HG02885 (cell line): ENCODE results near the gene ADAP1.

Experiments
- ATAC-seq: cut with Tn5 transposase; IDR thresholded peaks from one replicate; pipeline ENCODE4 v1.9.1; 2021; ENCODE audit warnings: mild to moderate bottlenecking; ENCODE audit not compliant: unreplicated experiment, poor library complexity

Gene ADAP1

DNA sequence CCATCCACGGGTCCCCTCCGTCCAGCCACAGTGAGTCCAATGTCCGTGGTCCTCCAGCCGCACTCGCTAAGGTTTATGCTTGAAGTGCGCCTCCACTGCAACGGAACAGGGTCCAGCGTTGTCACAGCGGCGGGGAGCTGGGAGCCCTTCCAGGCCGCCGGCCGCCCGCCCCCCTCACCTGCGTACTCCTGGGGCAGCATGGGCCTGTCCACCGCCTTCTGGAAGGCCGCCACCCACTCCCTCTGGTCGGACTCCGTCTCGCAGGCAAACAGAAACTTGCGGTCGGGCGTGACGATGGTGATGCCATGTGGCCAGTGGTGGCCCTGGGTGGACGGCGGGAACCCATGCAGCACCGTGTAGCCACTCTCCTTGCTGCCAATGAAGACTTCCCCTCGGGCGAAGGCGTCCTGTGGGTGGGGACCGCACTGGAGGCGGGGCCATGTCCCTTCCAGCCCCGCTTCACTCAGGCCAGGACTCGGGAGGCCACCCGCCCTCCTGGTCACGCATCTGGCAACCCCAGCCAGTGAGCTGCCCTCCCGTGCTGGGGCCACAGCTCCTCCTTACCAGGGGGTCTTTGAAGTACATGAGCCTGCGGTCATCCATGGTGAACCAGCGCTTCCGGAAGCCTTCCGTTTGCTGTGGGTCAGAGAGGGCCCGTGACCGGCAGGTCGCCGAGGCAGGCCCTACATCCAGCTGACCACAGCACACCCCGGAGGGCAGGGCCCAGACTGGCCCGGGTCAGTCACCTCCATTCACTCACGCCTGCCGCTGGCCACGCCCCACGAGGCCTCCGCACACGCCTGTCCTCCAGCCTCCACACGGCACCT, 55.4 kb downstream of the ADAP1 start:
- ATAC-seq: no peak

- ATAC-seq: no peak
Observed at GRCh38 chr7:898460-898854, 56.0 kb downstream of the ADAP1 start.

DNA sequence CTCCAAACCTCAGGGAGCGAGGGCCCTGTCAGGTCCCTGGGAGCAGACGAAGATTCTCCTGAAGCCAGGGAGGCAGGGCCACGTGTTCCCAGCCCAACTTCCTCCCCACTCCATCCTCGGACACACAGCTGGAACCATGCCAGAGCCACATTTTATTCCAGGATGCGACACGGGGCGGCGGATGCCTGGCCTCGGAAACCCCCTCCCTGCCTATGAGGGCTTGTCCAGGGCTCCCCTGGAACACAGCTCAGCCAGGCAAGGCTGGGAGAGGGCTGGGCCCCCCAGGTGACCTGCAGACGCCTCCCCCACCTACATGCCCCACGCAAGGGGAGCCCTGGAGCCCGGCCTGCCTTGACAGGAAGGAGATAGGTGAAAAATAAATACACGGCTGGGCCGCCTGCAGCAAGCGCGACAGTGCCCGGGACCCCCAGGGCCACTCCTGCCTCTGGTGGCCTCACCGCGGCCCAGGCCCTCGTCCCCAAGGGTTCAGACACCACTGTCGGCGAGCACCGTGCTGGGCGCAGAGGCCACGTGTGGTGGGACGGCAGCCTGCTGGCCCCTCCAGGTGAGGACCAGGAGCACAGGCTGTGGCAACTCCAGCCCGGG, 56.6 kb downstream of the ADAP1 start:
- no peak for ATAC-seq

GRCh38 chr7:897086-897485, 57.4 kb downstream of the ADAP1 start:
- ATAC-seq: no peak

- no peak for ATAC-seq
Observed at GRCh38 chr7:896346-897075, 58.0 kb downstream of the ADAP1 start.

- no peak for ATAC-seq
Observed at GRCh38 chr7:895451-896052, 58.9 kb downstream of the ADAP1 start.

DNA sequence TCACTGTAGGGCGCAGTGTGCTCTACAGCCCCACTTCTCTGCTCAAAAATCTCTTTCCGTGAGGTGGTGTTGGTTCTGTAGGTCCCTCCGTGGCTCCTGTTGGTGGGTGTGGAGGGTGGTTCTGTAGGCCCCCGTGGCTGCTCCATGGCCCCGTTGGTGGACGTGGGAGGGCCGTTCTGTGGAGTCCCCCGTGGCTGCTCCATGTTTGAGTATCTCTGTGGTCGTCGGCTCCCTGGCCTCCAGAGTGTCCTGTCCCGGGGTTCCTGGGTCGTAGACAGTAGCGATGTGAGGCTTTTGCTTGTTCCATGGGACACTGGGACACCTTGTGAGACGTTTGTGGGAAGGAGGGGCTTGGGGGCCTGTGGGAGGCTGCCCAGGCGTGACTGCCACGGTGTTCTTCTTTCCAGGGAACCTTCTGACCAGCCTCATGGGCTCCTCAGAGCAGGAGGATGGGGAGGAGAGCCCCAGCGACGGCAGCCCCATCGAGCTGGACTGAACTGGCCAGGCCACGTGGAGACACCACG, 59.5 kb downstream of the ADAP1 start:
- no peak for ATAC-seq

DNA sequence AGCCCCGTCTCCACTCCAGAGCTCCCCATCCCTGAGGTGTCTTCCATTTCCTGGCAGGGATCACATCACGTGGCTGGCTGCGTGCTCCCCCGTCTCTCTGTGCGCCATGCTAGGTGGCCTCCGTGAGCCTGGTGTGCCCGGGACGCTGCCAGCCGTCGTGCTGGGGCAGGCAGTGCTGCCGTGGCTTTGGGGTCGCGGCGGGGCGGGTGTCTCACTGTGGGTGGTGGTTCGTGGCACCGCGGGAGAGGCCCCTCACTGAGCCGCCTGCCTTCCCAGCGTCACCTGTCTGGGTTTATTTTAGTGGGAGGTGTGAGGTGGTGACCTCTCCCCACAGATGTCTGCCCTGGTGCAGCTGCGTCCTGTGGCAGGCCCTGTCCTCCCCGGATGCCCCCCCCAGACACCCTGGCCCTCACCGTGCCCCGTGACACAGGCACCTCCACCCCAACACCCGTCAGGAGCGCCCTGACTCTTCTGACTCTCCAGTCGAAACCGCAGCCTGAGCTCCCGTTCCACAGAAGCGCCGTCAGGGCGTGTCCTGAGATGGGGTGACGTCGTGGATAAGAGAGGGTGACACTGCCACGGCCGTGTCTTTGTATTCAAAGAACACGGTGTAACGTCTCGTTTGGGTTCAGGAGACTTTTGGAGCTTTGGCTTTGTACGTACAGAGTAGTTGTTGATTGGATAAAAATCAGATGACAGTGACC, 60.2 kb downstream of the ADAP1 start:
- ATAC-seq: no peak

- ATAC-seq: no peak
Observed at GRCh38 chr7:893686-894085, 60.8 kb downstream of the ADAP1 start.

DNA sequence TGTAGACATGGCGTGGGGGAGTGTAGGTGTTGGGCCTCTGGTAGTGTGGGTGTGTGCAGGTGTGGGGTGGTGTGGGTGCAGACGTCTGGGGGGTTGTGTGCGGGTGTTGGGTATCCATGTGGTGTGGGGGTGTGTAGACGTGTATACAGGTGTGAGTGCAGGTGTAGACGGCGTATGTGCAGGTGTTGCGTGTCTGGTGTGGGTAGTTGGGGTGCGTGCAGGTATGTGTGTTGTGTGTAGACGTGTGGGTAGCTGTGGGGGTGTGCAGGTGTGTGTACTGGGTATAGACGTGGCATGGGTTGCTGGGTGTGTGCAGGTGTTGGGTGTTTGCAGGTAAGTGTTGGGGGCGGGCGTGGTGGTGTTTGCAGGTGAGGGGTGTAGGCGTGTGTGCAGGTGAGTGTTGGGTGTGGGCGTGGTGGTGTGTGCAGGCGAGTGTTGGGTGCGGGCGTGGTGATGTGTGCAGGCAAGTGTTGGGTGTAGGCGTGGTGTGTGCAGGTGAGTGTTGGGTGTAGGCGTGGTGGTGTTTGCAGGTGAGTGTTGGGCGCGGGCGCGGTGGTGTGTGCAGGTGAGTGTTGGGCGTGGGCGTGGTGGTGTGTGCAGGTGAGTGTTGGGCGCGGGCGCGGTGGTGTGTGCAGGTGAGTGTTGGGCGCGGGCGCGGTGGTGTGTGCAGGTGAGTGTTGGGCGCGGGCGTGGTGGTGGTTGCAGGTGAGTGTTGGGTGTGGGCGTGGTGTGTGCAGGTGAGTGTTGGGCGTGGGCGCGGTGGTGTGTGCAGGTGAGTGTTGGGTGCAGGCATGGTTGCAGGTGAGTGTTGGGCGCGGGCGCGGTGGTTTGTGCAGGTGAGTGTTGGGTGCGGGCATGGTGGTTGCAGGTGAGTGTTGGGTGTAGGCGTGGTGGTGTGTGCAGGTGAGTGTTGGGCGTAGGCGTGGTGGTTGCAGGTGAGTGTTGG, 61.6 kb downstream of the ADAP1 start:
- no peak for ATAC-seq

GRCh38 chr7:891805-892204, 62.7 kb downstream of the ADAP1 start:
- no peak for ATAC-seq

DNA sequence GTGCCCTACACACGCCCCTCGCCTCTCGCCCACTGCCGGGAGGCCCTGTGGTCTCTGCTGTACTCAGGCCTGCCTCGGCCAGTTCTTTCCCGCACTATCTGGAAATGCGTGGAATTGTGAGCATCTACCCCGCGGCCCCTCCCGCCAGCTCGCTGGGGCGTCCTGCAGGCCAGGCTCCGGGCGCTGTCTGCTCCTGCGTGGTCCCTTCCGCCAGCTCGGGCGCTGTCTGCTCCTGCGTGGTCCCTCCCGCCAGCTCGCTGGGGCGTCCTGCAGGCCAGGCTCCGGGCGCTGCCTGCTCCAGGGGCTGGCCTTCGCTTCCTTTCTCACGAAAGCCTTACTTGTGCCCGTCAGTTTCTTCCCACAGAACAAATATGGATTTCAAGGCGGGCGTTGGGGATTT, 63.2 kb downstream of the ADAP1 start:
- no peak for ATAC-seq

GRCh38 chr7:890868-891267, 63.6 kb downstream of the ADAP1 start:
- ATAC-seq: no peak

GRCh38 chr7:889391-889790, 65.1 kb downstream of the ADAP1 start:
- no peak for ATAC-seq

DNA sequence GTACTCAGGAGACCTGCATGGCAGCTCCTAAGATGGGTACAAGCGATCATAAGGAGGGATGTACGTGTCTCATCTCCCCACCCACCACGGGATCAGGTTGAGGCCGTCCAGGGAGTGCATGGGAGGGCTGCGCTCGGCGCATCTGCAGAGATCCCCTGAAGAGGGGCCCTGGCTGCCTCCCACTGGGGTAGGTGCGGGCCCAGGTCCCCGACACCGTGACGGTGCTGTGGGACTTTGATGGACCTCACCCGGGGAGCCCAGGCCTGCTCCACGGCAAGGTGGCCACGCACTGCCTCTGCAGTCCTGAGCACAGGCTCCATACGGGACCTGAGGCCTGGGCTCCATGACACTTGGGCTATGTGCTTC, 65.5 kb downstream of the ADAP1 start:
- no peak for ATAC-seq

GRCh38 chr7:888081-889024, 66.1 kb downstream of the ADAP1 start:
- ATAC-seq: no peak

GRCh38 chr7:887488-887820, 67.0 kb downstream of the ADAP1 start:
- no peak for ATAC-seq
